Upper lobe of left lung (tissue), 6 donors: ENCODE results near the gene PTGDR2. TPM values are rescaled to one million over a fixed set of nuclear protein-coding genes. Genes with fewer than 3 reads are reported as not detected.

ENCODE experiments used
- ATAC-seq, 2 donors: fragments of 200-7000 bp; cut with Tn5 transposase; one replicate each; pipeline ENCODE4 v1.9.1; 2022; ENCODE audit warnings: mild to moderate bottlenecking in 2 of 2, moderate library complexity in 2 of 2; ENCODE audit not compliant: low FRiP score in 2 of 2
- DNase-seq, 2 donors: peaks; one replicate each; pipeline ENCODE4 v3.0.0-alpha.2; 2019 to 2020
- H3K27ac ChIP-seq, 4 donors: fragments of 200-600 bp; sonication (generic); one replicate each; pipeline ENCODE4 v1.5.1; 2016 to 2019
- H3K27me3 ChIP-seq, 4 donors: fragments of 200-600 bp; sonication (generic); one replicate each; pipeline ENCODE4 v1.5.1; 2017 to 2019
- H3K36me3 ChIP-seq, 4 donors: fragments of 200-600 bp; sonication (generic); one replicate each; pipeline ENCODE4 v1.5.1; 2016 to 2019
- H3K4me1 ChIP-seq, 4 donors: fragments of 200-600 bp; sonication (generic); one replicate each; pipeline ENCODE4 v1.5.1; 2018 to 2019
- H3K4me3 ChIP-seq, 4 donors: fragments of 200-600 bp; sonication (generic); one replicate each; pipeline ENCODE4 v1.5.1; 2017 to 2019; ENCODE audit warnings: mild to moderate bottlenecking in 2 of 4, moderate library complexity in 1 of 4
- H3K9me3 ChIP-seq, 4 donors: fragments of 200-600 bp; sonication (generic); one replicate each; pipeline ENCODE4 v1.5.1; 2018 to 2019
- EP300 ChIP-seq, 4 donors: sonication (generic); formaldehyde crosslinking; IDR thresholded peaks; one replicate each; pipeline ENCODE4 v1.5.1; 2017; ENCODE audit warnings: antibody characterized with exemption in 4 of 4, control low read depth in 2 of 4
- POLR2A ChIP-seq, 4 donors: fragments of 450-650 bp; IDR thresholded peaks; one replicate each; pipeline ENCODE4 v1.5.1; 2016 to 2017; ENCODE audit warnings: antibody characterized with exemption in 4 of 4, mild to moderate bottlenecking in 2 of 4
- POLR2AphosphoS5 ChIP-seq, 2 donors: sonication (generic); formaldehyde crosslinking; IDR thresholded peaks; one replicate each; pipeline ENCODE4 v1.5.1; 2017; ENCODE audit warnings: antibody characterized with exemption in 2 of 2
- WGBS, 2 donors: methylation state at CpG; one replicate each; pipeline ENCODE4 v1.1.5; 2017 to 2018; 5-methylcytosine and 5-hydroxymethylcytosine counted together
- total RNA-seq, 6 donors: library from RNA; depleted of rRNA in 4 of 6; stranded (reverse); fragments of >200 nt in 4 of 6; gene quantifications; one replicate each; pipeline versions ENCODE4 v1.1.0 to v1.2.1, GENCODE V29; 2016 to 2021
- TF ChIP-seq, protein P1 (sequence below), 6 experiments: fragments of 450-650 bp in 4 of 6; fragments of 200-600 bp in 2 of 6; sonication (generic) in 2 of 6; IDR thresholded peaks; one replicate each; pipeline ENCODE4 v1.5.1; 2016 to 2019; ENCODE audit warnings: antibody characterized with exemption in 6 of 6
- donor health status: DM: no; HTN: no; CAD: no; lungs with moderate emphysema.
- donor health status: DM: no; HTN: yes; CAD: no; lungs with severe emphysema.

Gene PTGDR2
- total RNA-seq, 6 donors from 2014 or later: 0.49 to 1.5 (median 1.1) TPM; not detected in 2

- ATAC-seq (no peak), DNase-seq (no peak)
- no peak overlapping the region for H3K4me3 ChIP-seq
- peaks cover 0 to 8% (median 0%) of the 10 kb centered on the region in 4 donors for H3K4me1 ChIP-seq
- WGBS, 2 donors: 88 to 89% methylated on average over 10 to 11 of the region's 11 CpGs
- H3K9me3 ChIP-seq: no peaks in the 10 kb centered on the region
- TF ChIP-seq POLR2AphosphoS5 (IDR thresholded peaks at IDR 0.05) (no peak), POLR2A (IDR thresholded peaks at IDR 0.05) (no peak), EP300 (IDR thresholded peaks at IDR 0.05) (no peak)
- TF ChIP-seq, protein P1, sequence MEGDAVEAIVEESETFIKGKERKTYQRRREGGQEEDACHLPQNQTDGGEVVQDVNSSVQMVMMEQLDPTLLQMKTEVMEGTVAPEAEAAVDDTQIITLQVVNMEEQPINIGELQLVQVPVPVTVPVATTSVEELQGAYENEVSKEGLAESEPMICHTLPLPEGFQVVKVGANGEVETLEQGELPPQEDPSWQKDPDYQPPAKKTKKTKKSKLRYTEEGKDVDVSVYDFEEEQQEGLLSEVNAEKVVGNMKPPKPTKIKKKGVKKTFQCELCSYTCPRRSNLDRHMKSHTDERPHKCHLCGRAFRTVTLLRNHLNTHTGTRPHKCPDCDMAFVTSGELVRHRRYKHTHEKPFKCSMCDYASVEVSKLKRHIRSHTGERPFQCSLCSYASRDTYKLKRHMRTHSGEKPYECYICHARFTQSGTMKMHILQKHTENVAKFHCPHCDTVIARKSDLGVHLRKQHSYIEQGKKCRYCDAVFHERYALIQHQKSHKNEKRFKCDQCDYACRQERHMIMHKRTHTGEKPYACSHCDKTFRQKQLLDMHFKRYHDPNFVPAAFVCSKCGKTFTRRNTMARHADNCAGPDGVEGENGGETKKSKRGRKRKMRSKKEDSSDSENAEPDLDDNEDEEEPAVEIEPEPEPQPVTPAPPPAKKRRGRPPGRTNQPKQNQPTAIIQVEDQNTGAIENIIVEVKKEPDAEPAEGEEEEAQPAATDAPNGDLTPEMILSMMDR (IDR thresholded peaks at IDR 0.05): no peak
- no peaks in the 10 kb centered on the region for H3K27me3 ChIP-seq
- H3K27ac ChIP-seq: no peak overlapping the region
- no peaks in the 10 kb centered on the region for H3K36me3 ChIP-seq
Measured at GRCh38 chr11:60809691-60810090, 46.1 kb downstream of the PTGDR2 start.

- H3K4me3 ChIP-seq: no peak overlapping the region
- 60 to 66% methylated on average over 3 of the region's 3 CpGs for WGBS, 2 donors
- ATAC-seq (no peak), DNase-seq (no peak)
- no peaks in the 10 kb centered on the region for H3K27me3 ChIP-seq
- H3K27ac ChIP-seq: no peak overlapping the region
- peaks cover 0 to 8% (median 0%) of the 10 kb centered on the region in 4 donors for H3K4me1 ChIP-seq
- H3K9me3 ChIP-seq: no peaks in the 10 kb centered on the region
- no peaks in the 10 kb centered on the region for H3K36me3 ChIP-seq
- TF ChIP-seq EP300 (IDR thresholded peaks at IDR 0.05): no peak
- TF ChIP-seq, protein P1 (IDR thresholded peaks at IDR 0.05): no peak
- TF ChIP-seq POLR2AphosphoS5 (IDR thresholded peaks at IDR 0.05): no peak
- no peak for TF ChIP-seq POLR2A (IDR thresholded peaks at IDR 0.05)
Measured at GRCh38 chr11:60809249-60809648, 46.5 kb downstream of the PTGDR2 start.

DNA sequence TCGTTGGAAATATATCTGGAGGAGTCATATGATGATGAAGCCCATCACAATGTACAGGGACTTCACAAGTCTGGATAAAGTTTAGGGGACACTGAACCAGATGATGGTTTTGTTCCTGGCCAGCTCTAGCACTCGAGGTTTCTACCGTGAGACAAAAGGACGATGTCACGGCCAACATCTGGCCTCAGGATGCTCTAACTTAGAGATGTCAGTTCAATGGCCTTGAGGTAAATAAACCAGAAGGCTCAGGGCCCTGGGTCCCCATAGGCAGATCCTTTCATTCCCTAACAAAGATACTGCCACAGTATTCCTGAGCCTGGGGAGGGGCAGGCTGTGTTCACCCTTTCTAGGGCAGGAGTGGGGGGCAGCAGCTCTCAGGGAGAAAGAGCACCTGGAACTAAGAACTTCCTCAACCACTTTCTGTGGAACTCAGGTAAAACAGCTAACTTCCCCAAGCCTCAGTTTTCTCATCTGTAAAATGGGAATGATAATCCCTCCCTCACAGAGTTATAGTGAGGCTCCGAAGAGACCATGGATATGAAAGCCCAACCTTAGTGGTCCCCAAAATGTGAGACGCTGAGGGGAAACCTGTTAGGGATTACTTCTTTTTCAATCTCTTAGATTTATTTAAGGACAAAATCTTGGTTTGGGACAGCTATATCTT lies 52.3 kb downstream of the PTGDR2 start:
- no peaks in the 10 kb centered on the region for H3K27me3 ChIP-seq
- H3K27ac ChIP-seq: no peak overlapping the region
- TF ChIP-seq POLR2AphosphoS5 (IDR thresholded peaks at IDR 0.05) (no peak), EP300 (IDR thresholded peaks at IDR 0.05) (no peak), POLR2A (IDR thresholded peaks at IDR 0.05) (no peak)
- TF ChIP-seq, protein P1 (IDR thresholded peaks at IDR 0.05): no peak
- WGBS, 2 donors: 78 to 84% methylated on average over 7 of the region's 7 CpGs
- H3K4me1 ChIP-seq: no peaks in the 10 kb centered on the region
- H3K9me3 ChIP-seq: no peaks in the 10 kb centered on the region
- DNase-seq (no peak), ATAC-seq (no peak)
- H3K4me3 ChIP-seq: no peak overlapping the region
- no peaks in the 10 kb centered on the region for H3K36me3 ChIP-seq

DNA sequence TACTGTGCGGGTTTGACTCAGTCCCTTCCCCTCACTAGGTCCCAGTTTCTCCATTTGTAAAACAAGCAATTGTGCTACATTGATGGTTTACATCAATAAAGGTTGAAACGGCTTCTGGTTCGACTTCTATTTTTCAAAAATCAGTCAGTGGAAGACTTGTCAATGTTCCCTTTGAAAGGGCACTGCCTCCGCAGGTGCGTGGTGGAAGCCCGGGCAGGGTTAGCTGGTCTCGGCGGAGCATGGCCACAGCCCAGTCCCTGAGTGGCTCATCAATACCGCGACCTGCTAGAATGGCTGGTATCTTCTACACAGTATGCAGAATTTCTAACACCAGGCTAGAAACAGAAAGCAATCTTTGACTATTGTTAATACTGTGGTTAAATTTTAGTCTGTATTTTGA lies 54.6 kb downstream of the PTGDR2 start:
- Histone ChIP-seq H3K9me3 (no peaks in the 10 kb centered on the region), H3K4me1 (no peaks in the 10 kb centered on the region), H3K27ac (no peak overlapping the region), H3K27me3 (no peaks in the 10 kb centered on the region), H3K4me3 (no peak overlapping the region), H3K36me3 (no peaks in the 10 kb centered on the region)
- TF ChIP-seq POLR2A (IDR thresholded peaks at IDR 0.05) (no peak), EP300 (IDR thresholded peaks at IDR 0.05) (no peak), POLR2AphosphoS5 (IDR thresholded peaks at IDR 0.05) (no peak)
- TF ChIP-seq, protein P1 (IDR thresholded peaks at IDR 0.05): no peak
- DNase-seq (no peak), ATAC-seq (no peak)
- 92 to 94% methylated on average over 10 of the region's 10 CpGs for WGBS, 2 donors

Other genes with a start within 250 kb of the PTGDR2 start
- gene MS4A8, start 156.3 kb downstream of the PTGDR2 start, total RNA-seq: 10 to 100 TPM in 4 of 6 donors, 1 to 10 TPM in 1, not detected in 1; 3.7 to 82.9 (median 15.5) TPM
- gene MS4A18, start 131.2 kb downstream of the PTGDR2 start, total RNA-seq: not detected
- 100 to 1,000 TPM in 5 of 6 donors, 10 to 100 TPM in 1; 65.5 to 227 (median 120) TPM for gene MS4A15, start 99.1 kb downstream of the PTGDR2 start, total RNA-seq
- not detected for gene MS4A10, start 70.6 kb downstream of the PTGDR2 start, total RNA-seq
- gene CCDC86, start 13.8 kb downstream of the PTGDR2 start, total RNA-seq: 10 to 100 TPM in 5 of 6 donors, 1 to 10 TPM in 1; 9.0 to 25.1 (median 17.9) TPM
- gene ZP1, start 11.6 kb upstream of the PTGDR2 start, total RNA-seq: not detected
- 10 to 100 TPM; 10.5 to 72.8 (median 55.1) TPM for gene PRPF19, start 50.6 kb upstream of the PTGDR2 start, total RNA-seq
- gene TMEM109, start 58.2 kb upstream of the PTGDR2 start, total RNA-seq: 100 to 1,000 TPM in 5 of 6 donors, 10 to 100 TPM in 1; 27.2 to 153 (median 129) TPM
- gene TMEM132A, start 68.5 kb upstream of the PTGDR2 start, total RNA-seq: 10 to 100 TPM in 2 of 6 donors, 1 to 10 TPM in 4; 3.6 to 18.2 (median 9.4) TPM
- gene SLC15A3, start 96.2 kb upstream of the PTGDR2 start, total RNA-seq: 100 to 1,000 TPM in 4 of 6 donors, 10 to 100 TPM in 2; 29.5 to 186 (median 115) TPM
- gene CD6, start 115.7 kb upstream of the PTGDR2 start, total RNA-seq: 10 to 100 TPM in 2 of 6 donors, 1 to 10 TPM in 4; 3.8 to 27.2 (median 5.3) TPM
- gene CD5, start 246.5 kb upstream of the PTGDR2 start, total RNA-seq: 1 to 10 TPM; 1.2 to 3.1 (median 2.1) TPM